Mesodermal cell (in vitro differentiated cells): ENCODE data around the gene GRHL1.

Experiments used
- H3K27ac ChIP-seq: 2 replicates; pipeline ENCODE4 v1.7.0; 2013; ENCODE audit warnings: mild to moderate bottlenecking, low read depth, low read length, moderate library complexity; ENCODE audit not compliant: severe bottlenecking
- H3K36me3 ChIP-seq: 2 replicates; pipeline ENCODE4 v1.7.1; 2013; ENCODE audit warnings: mild to moderate bottlenecking, low read length, moderate library complexity; ENCODE audit not compliant: control insufficient read depth, insufficient read depth
- H3K4me1 ChIP-seq: one replicate; pipeline ENCODE4 v1.7.1; 2013; ENCODE audit warnings: mild to moderate bottlenecking, low read length; ENCODE audit not compliant: insufficient read depth, control insufficient read depth, poor library complexity, severe bottlenecking
- H3K4me3 ChIP-seq: 2 replicates; pipeline ENCODE4 v1.7.0; 2013; ENCODE audit warnings: low read length, control low read depth, mild to moderate bottlenecking; ENCODE audit not compliant: insufficient read depth, poor library complexity, severe bottlenecking; ENCODE audit errors: extremely low read depth
- H3K9me3 ChIP-seq: 2 replicates; pipeline ENCODE4 v1.7.1; 2013; ENCODE audit warnings: mild to moderate bottlenecking, low read length, moderate library complexity; ENCODE audit not compliant: control insufficient read depth
- WGBS, 2 experiments: methylation state at CpG; one replicate each; pipeline ENCODE4 v1.1.5; 2013; ENCODE audit warnings: missing lambda C conversion rate in 2 of 2; ENCODE audit not compliant: insufficient coverage in 2 of 2; 5-methylcytosine and 5-hydroxymethylcytosine counted together

The GRHL1 gene

GRCh38 chr2:9964334-9964980, 13.0 kb downstream of the GRHL1 start:
- 94 to 95% methylated on average over 6 to 7 of the region's 7 CpGs for WGBS, 2 experiments
- no peaks in the 10 kb centered on the region for H3K9me3 ChIP-seq
- no peaks in the 10 kb centered on the region for H3K36me3 ChIP-seq
- H3K4me3 ChIP-seq: no peak overlapping the region
- no peak overlapping the region for H3K27ac ChIP-seq
- no peaks in the 10 kb centered on the region for H3K4me1 ChIP-seq

DNA sequence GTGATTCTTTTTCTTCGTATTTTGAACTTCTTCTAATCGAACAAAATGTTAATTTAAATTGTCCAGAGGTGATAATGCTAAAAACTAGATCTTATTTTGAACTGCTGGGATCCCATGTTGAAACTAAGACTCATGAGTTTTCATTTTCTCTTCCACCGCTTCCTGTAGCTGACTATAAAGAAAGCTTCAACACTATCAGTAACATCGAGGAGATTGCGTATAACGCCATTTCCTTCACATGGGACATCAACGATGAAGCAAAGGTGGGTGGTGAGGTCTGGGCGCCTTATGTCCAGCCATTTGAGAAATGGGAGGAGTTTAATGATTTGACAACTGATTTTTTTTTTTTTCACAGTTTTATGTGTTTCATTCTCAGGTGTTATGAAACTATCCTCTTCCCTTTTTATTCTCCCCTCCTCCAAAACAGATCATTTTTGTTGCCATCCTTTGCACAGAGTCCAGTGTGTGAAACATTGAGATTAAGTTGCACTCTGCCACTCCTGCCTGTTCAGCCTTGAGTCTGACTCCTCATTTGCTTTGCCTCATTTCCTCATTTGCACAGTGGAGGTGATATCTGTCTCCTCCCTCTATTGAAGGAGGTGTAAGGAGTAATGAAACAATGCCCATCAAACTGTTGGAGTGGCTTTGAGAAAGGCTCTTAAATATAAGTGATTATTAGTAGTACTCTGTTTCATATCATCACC, 13.8 kb downstream of the GRHL1 start:
- Histone ChIP-seq H3K27ac (no peak overlapping the region), H3K4me1 (no peaks in the 10 kb centered on the region), H3K36me3 (no peaks in the 10 kb centered on the region), H3K4me3 (no peak overlapping the region), H3K9me3 (no peaks in the 10 kb centered on the region)
- 92% methylated on average over 2 of the region's 8 CpGs; no CpG with 5 or more reads in 1 of the 2 experiments for whole genome bisulfite sequencing, 2 experiments

DNA sequence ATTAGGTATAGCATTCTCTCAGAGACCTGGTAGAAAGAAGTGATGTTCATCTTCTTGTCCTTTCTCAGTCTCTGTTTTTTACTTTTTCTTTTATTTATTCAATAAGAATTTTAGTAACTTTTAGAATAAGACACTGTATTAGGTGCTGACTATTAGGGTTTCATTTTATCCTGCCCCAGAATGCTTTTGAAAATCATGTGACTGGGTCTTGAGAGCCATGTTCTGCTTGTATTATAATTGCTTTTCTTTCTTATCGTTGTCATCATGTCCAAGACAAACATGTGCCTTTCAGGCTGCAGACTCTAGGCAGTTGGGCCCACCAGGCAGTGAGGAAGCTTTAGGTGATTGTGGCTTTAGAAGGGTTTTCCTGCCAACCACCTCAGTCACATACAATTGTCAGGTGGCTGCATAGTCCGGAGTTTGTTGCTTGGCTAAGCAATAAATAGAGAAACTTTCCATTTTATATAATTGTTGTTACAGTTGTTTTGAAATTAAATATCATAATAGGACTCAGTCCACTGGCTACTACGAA, 15.1 kb downstream of the GRHL1 start:
- no peaks in the 10 kb centered on the region for H3K9me3 ChIP-seq
- no peak overlapping the region for H3K4me3 ChIP-seq
- 100% methylated on average over 1 of the region's 3 CpGs; no CpG with 5 or more reads in 1 of the 2 experiments for WGBS, 2 experiments
- peaks cover 7% of the 10 kb centered on the region for H3K4me1 ChIP-seq
- H3K36me3 ChIP-seq: no peaks in the 10 kb centered on the region
- no peak overlapping the region for H3K27ac ChIP-seq

GRCh38 chr2:9967053-9967775, 15.7 kb downstream of the GRHL1 start:
- Histone ChIP-seq H3K9me3 (no peaks in the 10 kb centered on the region), H3K4me1 (peaks cover 7% of the 10 kb centered on the region), H3K27ac (no peak overlapping the region), H3K4me3 (no peak overlapping the region), H3K36me3 (no peaks in the 10 kb centered on the region)
- WGBS, 2 experiments: 75 to 95% methylated on average over 7 to 8 of the region's 11 CpGs

DNA sequence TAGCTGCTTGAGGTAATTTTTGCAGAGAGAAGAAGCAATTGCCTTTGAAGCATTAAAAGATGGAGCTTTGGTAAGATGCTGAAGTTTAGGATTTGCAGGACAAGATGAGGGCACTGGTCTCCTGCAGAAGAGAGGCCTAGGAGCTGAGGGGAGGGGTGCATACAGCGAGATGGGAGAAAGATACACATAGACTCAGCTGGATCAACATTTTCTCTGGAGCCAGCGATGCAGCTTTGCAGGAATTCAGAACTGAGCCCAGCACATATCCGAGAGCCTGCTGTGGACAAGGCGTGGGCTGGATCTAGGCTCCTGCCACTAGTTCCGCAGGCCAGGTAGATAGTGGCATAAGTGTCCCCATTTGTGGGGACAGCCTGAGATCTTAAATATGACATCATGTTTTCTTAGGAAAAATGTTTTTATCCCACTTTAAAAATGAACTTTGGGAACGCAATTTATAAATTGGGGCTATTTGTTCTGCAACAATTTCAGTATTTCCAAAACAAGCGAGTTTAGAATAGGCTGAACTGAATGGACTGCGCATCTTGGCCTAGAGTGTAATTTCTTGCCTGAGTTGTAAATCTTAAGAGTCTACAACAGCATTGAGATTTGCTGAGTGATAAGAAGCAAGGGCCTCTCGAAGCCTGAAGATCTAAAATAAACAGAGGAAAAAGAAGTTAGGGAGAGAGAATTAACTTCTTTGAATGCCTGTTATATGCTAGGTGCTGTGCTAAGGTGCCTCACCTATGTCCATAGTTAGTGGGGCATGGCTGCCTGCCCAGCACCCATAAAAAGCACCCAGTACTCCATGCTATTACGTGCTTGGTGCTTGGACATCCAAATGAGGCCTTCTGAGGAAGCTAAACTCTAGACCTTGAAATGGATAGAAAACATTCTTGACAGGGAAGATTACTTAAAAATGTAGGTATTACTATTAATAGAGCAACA, 17.3 kb downstream of the GRHL1 start:
- no peaks in the 10 kb centered on the region for H3K9me3 ChIP-seq
- WGBS, 2 experiments: 82 to 90% methylated on average over 6 to 9 of the region's 10 CpGs
- no peaks in the 10 kb centered on the region for H3K36me3 ChIP-seq
- H3K4me1 ChIP-seq: peaks cover 22% of the 10 kb centered on the region
- no peak overlapping the region for H3K27ac ChIP-seq
- H3K4me3 ChIP-seq: no peak overlapping the region

GRCh38 chr2:9970200-9971044, 18.9 kb downstream of the GRHL1 start:
- 92 to 94% methylated on average over 8 to 10 of the region's 12 CpGs for WGBS, 2 experiments
- no peak overlapping the region for H3K4me3 ChIP-seq
- no peak overlapping the region for H3K27ac ChIP-seq

DNA sequence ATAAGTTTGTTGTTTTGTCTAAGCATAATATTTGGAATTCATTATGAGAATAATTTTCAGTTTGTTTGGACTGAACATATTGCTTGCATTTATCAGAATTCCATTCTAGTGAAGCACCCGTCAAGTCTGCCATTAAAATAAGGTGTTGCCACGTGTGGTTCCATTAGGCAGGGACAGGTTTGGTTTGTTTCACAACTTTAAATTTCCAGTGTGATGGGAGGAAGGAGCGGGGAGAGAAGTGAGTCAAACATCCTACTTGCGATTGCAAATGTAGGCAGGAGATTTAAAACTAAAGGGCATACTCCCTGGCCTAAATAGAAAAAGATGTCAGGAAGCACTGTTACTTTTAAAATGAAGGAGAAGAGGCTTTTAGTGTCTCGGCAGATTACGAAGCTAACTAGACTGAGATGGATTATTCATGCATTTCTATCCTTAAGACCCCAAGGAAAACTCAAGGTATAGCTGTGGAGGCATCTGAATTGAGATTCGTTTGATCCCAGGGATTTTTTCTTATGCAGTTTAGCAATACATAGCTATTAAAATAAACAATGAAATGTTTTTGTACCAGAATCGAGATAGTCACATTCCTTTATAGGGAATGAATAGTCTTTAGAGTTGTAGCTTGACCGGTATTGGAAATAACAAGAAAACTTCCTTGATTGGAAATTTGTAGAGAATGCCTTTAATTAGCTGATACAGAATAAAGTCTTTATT, 19.8 kb downstream of the GRHL1 start:
- Histone ChIP-seq H3K4me3 (no peak overlapping the region), H3K9me3 (no peaks in the 10 kb centered on the region), H3K4me1 (peaks cover 31% of the 10 kb centered on the region), H3K27ac (no peak overlapping the region), H3K36me3 (no peaks in the 10 kb centered on the region)
- 92 to 95% methylated on average over 5 of the region's 9 CpGs for WGBS, 2 experiments

More at GRCh38 chr2:9970200-9971044, 18.9 kb downstream of the GRHL1 start:
- H3K36me3 ChIP-seq: no peaks in the 10 kb centered on the region
- no peaks in the 10 kb centered on the region for H3K9me3 ChIP-seq
- peaks cover 27% of the 10 kb centered on the region for H3K4me1 ChIP-seq

DNA sequence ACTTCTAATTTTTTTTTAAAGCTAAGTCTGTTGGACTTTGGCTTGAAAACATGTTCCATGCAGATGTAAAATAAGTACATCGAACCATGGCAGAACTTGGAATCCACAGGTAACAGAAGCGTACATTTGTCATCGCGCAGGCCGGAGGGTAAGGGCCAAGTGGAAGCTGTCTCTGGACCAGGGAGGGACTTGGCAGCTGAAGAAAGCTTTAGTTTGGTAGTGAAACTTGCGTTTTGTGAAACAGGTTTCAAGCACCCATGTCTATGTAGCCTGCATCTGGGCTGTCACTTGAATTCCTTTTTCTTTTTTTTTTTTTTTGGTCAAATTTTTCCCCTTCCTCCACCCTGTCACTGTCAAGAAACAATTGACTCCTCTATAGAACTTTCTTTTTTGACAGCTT, 20.4 kb downstream of the GRHL1 start:
- H3K36me3 ChIP-seq: no peaks in the 10 kb centered on the region
- H3K9me3 ChIP-seq: no peaks in the 10 kb centered on the region
- peaks cover 31% of the 10 kb centered on the region for H3K4me1 ChIP-seq
- H3K4me3 ChIP-seq: no peak overlapping the region
- H3K27ac ChIP-seq: no peak overlapping the region
- 94 to 99% methylated on average over 5 to 6 of the region's 6 CpGs for WGBS, 2 experiments
